GM12801 (cell line): Measurements from ENCODE around the gene METRNL.

Source experiments
- TF ChIP-seq, protein P1 (sequence below): IDR thresholded peaks from one replicate; pipeline ENCODE4 v1.5.1; 2011; ENCODE audit warnings: control low read depth; ENCODE audit not compliant: insufficient read length; ENCODE audit errors: extremely low read depth

The METRNL gene

DNA sequence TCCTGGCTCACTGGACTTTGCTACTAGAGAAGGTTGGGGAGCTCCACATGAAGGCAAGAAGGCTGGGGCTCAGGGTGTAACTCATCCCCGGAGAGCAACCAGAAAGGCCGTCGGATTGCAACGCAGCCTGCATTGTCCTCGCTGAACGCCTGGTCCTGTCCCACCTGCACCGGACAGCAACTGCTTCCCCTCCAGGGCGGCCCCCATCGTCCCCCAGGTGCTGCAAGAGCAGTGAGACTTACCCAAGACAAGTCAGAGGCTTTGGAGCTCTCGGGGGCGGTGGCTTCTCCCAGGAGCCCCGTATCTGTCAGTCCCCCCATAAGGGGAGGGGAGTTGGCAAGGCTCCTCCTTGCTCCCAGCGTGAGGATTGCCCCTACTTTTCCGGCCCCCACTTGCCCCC, 18.4 kb downstream of the METRNL start:
- TF ChIP-seq, protein P1, sequence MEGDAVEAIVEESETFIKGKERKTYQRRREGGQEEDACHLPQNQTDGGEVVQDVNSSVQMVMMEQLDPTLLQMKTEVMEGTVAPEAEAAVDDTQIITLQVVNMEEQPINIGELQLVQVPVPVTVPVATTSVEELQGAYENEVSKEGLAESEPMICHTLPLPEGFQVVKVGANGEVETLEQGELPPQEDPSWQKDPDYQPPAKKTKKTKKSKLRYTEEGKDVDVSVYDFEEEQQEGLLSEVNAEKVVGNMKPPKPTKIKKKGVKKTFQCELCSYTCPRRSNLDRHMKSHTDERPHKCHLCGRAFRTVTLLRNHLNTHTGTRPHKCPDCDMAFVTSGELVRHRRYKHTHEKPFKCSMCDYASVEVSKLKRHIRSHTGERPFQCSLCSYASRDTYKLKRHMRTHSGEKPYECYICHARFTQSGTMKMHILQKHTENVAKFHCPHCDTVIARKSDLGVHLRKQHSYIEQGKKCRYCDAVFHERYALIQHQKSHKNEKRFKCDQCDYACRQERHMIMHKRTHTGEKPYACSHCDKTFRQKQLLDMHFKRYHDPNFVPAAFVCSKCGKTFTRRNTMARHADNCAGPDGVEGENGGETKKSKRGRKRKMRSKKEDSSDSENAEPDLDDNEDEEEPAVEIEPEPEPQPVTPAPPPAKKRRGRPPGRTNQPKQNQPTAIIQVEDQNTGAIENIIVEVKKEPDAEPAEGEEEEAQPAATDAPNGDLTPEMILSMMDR, result no peak

DNA sequence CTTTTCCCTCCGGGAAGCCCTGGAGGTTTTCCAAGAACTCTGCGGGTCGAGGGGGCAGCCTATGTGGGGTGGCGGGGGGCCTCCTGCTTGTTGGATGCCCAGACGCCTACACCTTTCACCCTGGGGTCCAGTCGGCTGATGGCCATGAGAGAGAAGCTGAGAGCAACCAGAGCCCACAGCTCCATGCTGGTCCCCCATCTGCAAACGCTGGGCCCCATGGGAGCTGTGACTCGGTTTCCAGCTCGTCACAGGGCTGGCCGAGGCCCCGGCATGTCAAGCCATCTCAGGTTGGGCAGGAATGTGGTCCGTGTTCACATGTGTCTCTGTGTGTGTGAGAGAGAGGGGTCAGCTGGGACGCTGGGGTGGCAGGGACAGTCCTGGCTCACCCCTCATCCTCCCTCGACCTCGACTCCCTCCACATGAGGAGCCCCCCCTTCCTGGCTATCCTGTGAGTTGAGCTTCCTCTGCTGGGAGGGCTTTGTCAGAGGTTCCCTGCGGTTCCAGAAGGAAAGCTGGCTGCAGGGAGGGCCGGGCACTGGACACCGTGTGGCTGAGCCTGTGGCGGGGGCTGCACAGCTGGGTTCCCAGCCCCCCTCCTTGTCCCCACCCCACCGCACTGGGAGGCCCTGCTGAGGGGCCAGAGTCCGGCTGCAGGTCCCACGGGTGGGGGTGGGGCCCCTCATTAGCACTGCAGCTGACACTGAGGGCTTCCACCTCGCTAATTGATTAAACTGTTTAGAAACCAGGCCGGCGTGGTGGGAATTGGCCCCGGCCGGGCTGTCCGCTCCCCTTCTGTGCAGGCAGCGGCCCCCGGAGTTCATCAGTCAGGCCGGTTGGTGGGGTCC, 19.1 kb downstream of the METRNL start:
- TF ChIP-seq, protein P1, result no peak

DNA sequence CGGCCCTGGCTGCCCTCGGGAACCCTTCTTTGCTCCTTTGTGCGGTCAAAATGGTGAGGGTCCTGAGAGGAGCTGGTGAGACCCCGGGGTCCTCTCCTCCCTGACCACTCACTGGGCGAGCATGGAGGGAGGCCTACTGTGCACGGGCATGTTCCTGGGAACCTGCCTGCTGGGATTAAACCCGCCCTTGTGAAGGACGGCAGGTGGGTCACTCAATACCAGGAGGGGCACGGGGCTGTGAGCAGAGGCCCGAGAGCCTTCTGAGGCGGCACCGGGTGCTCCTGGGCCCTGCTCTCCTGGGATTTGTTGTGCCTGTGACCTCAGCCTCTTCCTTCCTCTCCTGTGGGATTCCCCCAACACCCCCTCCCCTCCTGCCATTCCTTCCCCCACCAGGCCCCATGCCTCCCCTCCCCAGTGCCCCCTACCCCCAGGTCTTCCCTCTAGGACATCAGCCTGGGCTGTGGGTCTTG, 19.7 kb downstream of the METRNL start:
- TF ChIP-seq, protein P1, result no peak

DNA sequence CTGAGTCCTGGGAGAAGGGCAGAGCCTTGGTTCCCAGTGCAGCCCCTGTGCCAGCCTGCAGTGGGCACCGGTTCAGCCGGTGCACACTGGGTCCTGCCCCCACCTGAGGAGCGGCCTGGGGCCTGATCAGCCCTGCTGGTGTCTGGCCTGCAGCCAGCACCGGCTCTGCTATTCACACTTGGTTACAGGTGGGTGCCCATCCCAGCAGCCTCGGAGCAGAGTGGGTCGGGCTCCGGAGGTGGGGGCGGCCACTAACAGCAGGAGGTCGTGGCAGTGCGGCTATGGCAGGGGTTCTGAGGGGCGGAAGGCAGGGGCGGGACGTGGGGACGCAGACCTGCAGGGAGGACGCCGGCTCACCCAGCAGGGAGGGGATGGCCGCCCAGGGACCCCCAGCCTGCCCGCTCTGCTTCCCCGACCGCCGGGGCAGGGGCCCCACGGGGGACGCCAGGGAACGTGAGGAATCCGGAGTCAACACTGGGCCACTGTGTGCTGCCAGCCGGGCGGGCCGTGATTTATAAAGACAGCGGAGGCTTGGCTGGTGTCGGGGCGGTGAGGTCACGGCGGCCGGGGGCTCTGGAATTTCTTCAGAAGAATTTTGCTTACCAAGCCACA, 20.3 kb downstream of the METRNL start:
- TF ChIP-seq, protein P1, result no peak

DNA sequence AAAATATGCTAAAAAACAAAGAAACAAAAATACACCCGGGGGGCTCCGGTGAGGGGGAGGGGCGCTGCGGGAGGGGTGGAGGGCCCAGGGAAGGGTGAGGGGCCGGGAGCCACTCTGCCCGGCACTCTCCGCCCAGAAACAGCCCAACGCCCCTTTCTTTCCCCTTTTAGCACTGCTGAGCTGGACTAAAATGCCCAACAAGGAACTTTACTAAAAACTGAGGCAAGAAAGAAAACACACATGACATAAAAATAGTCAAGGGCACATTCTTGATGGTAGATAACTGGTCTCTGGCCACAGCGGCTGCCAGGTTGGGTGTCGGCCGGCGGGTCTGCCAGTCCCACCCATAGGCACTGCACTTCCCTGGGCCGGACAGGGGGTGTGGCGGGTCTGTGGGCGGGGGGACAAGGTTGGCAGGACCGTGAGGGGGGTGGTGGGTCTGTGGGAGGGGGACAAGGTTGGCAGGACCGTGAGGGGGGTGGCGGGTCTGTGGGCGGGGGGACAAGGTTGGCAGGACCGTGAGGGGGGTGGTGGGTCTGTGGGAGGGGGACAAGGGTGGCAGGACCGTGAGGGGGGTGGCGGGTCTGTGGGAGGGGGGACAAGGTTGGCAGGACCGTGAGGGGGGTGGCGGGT, 20.9 kb downstream of the METRNL start:
- TF ChIP-seq, protein P1, result no peak

DNA sequence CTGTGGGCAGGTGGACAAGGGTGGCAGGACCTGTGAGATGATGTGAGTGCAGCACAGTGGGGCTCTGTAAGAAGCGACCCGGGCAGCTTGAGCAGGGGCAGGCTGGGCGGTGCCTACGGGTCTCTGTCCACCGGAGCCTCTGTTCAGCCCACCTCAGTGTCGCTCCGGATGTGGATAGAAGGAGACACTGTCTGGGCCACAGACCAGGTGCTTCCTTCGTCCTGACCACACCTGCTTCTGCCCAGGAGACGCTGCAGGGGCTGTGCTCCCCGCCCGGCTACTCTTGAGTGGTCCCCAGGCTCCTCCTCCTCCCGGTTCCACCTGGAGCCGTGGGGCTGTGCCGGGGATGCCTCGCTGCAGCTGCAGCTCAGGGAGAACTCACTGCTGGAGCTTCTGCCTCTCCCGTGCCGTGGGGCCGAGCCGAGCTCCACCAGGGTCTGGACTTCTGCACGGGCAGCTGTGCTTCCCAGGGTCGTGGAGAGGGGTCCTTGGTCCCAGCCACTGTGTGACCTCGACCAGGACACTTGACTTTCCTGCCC, 21.5 kb downstream of the METRNL start:
- TF ChIP-seq, protein P1, result no peak
